ENCODE results near the gene ZNF783. TPM values are rescaled to one million over a fixed set of nuclear protein-coding genes. Genes with fewer than 3 reads are reported as not detected.

The ZNF783 gene
- total RNA-seq, 6 experiments from 2014 or later, result 1.5 to 4.9 (median 3.0) TPM

GRCh38 chr7:149280661-149281507 lies 18.9 kb downstream of the ZNF783 start:
- Histone ChIP-seq H3K27me3 (no peaks in the 10 kb centered on the region), H3K4me3 (no peak overlapping the region), H3K27ac (no peak overlapping the region), H3K36me3 (peaks cover 0 to 3% (median 0%) of the 10 kb centered on the region in 4 donors), H3K4me1 (peaks cover 0 to 16% (median 0%) of the 10 kb centered on the region in 4 donors), H3K9me3 (no peaks in the 10 kb centered on the region)
- ATAC-seq, result no peak
- no CpG with 5 or more reads among the region's 8 CpGs for WGBS (ENCODE audit: insufficient coverage, low coverage, low lambda C conversion rate, missing lambda C conversion rate)
- DNase-seq, result no peak
- TF ChIP-seq, protein P1, sequence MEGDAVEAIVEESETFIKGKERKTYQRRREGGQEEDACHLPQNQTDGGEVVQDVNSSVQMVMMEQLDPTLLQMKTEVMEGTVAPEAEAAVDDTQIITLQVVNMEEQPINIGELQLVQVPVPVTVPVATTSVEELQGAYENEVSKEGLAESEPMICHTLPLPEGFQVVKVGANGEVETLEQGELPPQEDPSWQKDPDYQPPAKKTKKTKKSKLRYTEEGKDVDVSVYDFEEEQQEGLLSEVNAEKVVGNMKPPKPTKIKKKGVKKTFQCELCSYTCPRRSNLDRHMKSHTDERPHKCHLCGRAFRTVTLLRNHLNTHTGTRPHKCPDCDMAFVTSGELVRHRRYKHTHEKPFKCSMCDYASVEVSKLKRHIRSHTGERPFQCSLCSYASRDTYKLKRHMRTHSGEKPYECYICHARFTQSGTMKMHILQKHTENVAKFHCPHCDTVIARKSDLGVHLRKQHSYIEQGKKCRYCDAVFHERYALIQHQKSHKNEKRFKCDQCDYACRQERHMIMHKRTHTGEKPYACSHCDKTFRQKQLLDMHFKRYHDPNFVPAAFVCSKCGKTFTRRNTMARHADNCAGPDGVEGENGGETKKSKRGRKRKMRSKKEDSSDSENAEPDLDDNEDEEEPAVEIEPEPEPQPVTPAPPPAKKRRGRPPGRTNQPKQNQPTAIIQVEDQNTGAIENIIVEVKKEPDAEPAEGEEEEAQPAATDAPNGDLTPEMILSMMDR (IDR thresholded peaks at IDR 0.05), result no peak
- TF ChIP-seq POLR2A (IDR thresholded peaks at IDR 0.05), result no peak
- intact Hi-C loops (cut with DNase I), result no loop called here

DNA sequence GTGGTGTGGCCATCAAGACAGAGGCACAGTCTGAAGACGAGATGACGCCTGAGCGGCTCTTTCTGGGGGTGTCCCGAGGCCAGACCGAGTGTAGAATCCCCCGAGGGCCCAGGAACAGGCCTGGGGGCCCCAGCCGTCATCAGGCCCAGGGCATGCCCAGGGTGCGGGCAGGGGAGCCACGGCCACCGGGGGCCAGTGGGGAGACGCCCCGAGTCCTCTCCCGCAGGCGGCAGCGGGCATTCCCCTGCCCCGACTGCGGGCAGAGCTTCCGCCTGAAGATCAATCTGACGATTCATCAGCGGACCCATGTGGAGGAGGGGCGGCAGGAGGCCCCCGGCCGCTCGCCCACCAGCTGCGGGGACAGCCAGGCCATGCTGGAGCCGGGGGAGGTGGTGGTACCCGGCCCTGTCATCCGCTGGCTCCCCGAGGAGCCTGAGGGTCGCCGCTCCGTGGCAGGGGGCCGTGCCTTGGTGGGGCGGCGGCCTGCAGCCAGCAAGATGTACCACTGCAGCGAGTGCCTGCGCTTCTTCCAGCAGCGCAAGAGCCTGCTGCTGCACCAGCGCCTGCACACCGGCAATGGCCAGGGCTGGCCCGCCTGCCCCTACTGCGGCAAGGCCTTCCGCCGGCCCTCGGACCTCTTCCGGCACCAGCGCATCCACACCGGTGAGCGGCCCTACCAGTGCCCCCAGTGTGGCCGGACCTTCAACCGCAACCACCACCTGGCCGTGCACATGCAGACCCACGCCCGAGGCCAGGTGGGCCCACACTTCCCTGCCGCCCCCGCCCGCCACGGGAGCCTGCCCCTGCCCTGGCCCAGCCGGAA lies 19.7 kb downstream of the ZNF783 start:
- no peak overlapping the region for H3K4me3 ChIP-seq
- H3K36me3 ChIP-seq, result no peaks in the 10 kb centered on the region
- peaks cover 0 to 19% (median 0%) of the 10 kb centered on the region in 4 donors for H3K4me1 ChIP-seq
- H3K9me3 ChIP-seq, result no peaks in the 10 kb centered on the region
- ATAC-seq, result no peak
- TF ChIP-seq, protein P1 (IDR thresholded peaks at IDR 0.05), result no peak
- no peak for TF ChIP-seq POLR2A (IDR thresholded peaks at IDR 0.05)
- no CpG with 5 or more reads among the region's 59 CpGs for WGBS (ENCODE audit: insufficient coverage, low coverage, low lambda C conversion rate, missing lambda C conversion rate)
- intact Hi-C loops (cut with DNase I), result no loop called here
- H3K27ac ChIP-seq, result no peak overlapping the region
- no peaks in the 10 kb centered on the region for H3K27me3 ChIP-seq
- no peak for DNase-seq

DNA sequence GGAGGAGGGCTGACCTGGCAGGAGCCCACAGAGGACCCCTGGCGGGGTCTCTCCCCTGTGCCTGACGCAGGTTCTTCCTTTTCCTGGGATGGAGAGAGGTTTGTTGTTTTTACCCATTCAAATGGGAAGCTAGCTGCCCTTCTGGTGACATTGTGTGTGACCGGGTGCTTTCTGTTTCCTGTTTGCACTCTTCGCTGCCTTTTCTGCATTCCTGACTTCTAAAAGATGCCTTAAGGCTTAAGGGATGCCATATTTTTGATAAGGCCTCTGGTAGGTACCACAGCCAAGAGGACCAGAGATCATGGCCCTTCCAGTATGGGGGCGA lies 20.3 kb downstream of the ZNF783 start:
- no peak for ATAC-seq
- Histone ChIP-seq H3K27me3 (no peaks in the 10 kb centered on the region), H3K27ac (no peak overlapping the region), H3K4me3 (no peak overlapping the region), H3K36me3 (no peaks in the 10 kb centered on the region), H3K9me3 (no peaks in the 10 kb centered on the region), H3K4me1 (peaks cover 0 to 24% (median under 1%) of the 10 kb centered on the region in 4 donors)
- no peak for TF ChIP-seq POLR2A (IDR thresholded peaks at IDR 0.05)
- TF ChIP-seq, protein P1 (IDR thresholded peaks at IDR 0.05), result no peak
- WGBS (ENCODE audit: insufficient coverage, low coverage, low lambda C conversion rate, missing lambda C conversion rate), result 71% methylated on average over 4 of the region's 5 CpGs
- DNase-seq, result no peak
- intact Hi-C loops (cut with DNase I), result no loop called here

DNA sequence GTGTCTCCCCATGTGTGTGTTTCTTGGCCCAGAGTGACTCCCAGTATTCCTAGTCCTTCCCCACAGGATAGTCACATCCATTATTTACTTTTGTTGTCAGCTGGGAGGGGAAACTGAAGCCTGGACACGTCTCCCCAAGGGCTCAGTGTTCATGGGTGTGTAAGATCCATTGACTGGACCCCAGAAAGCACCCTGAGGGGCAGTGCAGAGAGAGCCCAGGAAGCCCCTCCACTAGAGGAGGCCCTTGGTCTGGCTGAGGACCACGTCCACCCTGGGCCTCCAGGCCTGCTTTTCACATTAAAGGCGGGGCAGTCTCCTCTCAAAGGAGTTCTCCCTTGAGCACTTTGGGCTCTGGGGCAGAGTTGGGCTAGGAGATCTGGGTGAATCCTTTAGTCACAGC lies 21.3 kb downstream of the ZNF783 start:
- Histone ChIP-seq H3K9me3 (no peaks in the 10 kb centered on the region), H3K4me1 (peaks cover 0 to 30% (median 2%) of the 10 kb centered on the region in 4 donors), H3K27me3 (no peaks in the 10 kb centered on the region), H3K27ac (no peak overlapping the region), H3K36me3 (no peaks in the 10 kb centered on the region), H3K4me3 (no peak overlapping the region)
- no peak for TF ChIP-seq POLR2A (IDR thresholded peaks at IDR 0.05)
- TF ChIP-seq, protein P1 (IDR thresholded peaks at IDR 0.05), result no peak
- ATAC-seq (no peak), DNase-seq (no peak)
- intact Hi-C loops (cut with DNase I), result no loop called here
- 80% methylated on average over 1 of the region's 3 CpGs for WGBS (ENCODE audit: insufficient coverage, low coverage, low lambda C conversion rate, missing lambda C conversion rate)
